Neuronal stem cell (in vitro differentiated cells): Measurements from ENCODE around the gene GABRB1.
"Not testable (repeated sequence)": the region's sequence is repeated elsewhere in the genome, so short reads cannot be mapped to it uniquely, and the experiment has no call there.

Experiments used
- DNase-seq: peaks from one replicate; pipeline ENCODE4 v3.0.0-alpha.2; 2013; ENCODE audit warnings: low spot score
- H2AFZ ChIP-seq: one replicate; pipeline ENCODE4 v1.6.1; 2013; ENCODE audit warnings: mild to moderate bottlenecking, low read length, inconsistent platforms
- H2AK5ac ChIP-seq: 2 replicates; pipeline ENCODE4 v1.6.1; 2013; ENCODE audit warnings: low read depth, mild to moderate bottlenecking, inconsistent platforms, low read length, moderate library complexity, mixed read lengths
- H2BK120ac ChIP-seq: 2 replicates; pipeline ENCODE4 v1.6.1; 2013; ENCODE audit warnings: low read depth, mild to moderate bottlenecking, inconsistent platforms, low read length, moderate library complexity, mixed read lengths
- H2BK12ac ChIP-seq: one replicate; pipeline ENCODE4 v1.6.1; 2013; ENCODE audit warnings: low read length, inconsistent platforms
- H2BK15ac ChIP-seq: 2 replicates; pipeline ENCODE4 v1.6.1; 2013; ENCODE audit warnings: mild to moderate bottlenecking, low read length, inconsistent platforms, mixed read lengths
- H2BK5ac ChIP-seq: one replicate; pipeline ENCODE4 v1.6.1; 2013; ENCODE audit warnings: inconsistent platforms, mild to moderate bottlenecking, low read length, moderate library complexity
- H3K14ac ChIP-seq: one replicate; pipeline ENCODE4 v1.6.1; 2013; ENCODE audit warnings: low read length, inconsistent platforms
- H3K18ac ChIP-seq: 2 replicates; pipeline ENCODE4 v1.6.1; 2013; ENCODE audit warnings: low read length, inconsistent platforms
- H3K23ac ChIP-seq: 2 replicates; pipeline ENCODE4 v1.6.1; 2013; ENCODE audit warnings: low read depth, mild to moderate bottlenecking, mixed read lengths, low read length, inconsistent platforms; ENCODE audit not compliant: poor library complexity
- H3K27ac ChIP-seq: replicated peaks from 3 replicates; pipeline ENCODE4 v1.5.1; 2013; ENCODE audit warnings: low read length, inconsistent platforms
- H3K27me3 ChIP-seq, 3 experiments: 2 replicates each; pipeline ENCODE4 v1.6.1; 2013; ENCODE audit warnings: low read length in 3 of 3, mild to moderate bottlenecking in 2 of 3, inconsistent platforms in 1 of 3, low read depth in 1 of 3, mixed read lengths in 1 of 3, moderate library complexity in 1 of 3; ENCODE audit not compliant: control insufficient read depth in 3 of 3, insufficient read depth in 3 of 3
- H3K36me3 ChIP-seq, 2 donors: replicated peaks in 1 of 2; 2 replicates each; pipeline ENCODE4 v1.6.1; 2013; ENCODE audit warnings: low read length in 2 of 2; ENCODE audit not compliant: control insufficient read depth in 2 of 2, insufficient read depth in 2 of 2
- H3K4ac ChIP-seq: 2 replicates; pipeline ENCODE4 v1.6.1; 2013; ENCODE audit warnings: inconsistent platforms, mild to moderate bottlenecking, low read length, moderate library complexity
- H3K4me1 ChIP-seq, 2 donors: 1 replicate in 1 of 2; 2 replicates in 1 of 2; pipeline ENCODE4 v1.6.1; 2013; ENCODE audit warnings: low read length in 2 of 2, low read depth in 1 of 2; ENCODE audit not compliant: control insufficient read depth in 2 of 2, insufficient read depth in 1 of 2
- H3K4me2 ChIP-seq: one replicate; pipeline ENCODE4 v1.6.1; 2013; ENCODE audit warnings: mild to moderate bottlenecking, low read length, inconsistent platforms; ENCODE audit not compliant: insufficient read depth, poor library complexity, severe bottlenecking
- H3K4me3 ChIP-seq, 2 donors: 2 replicates each; pipeline ENCODE4 v1.5.1; 2013; ENCODE audit warnings: low read length in 2 of 2, mild to moderate bottlenecking in 2 of 2, inconsistent platforms in 1 of 2, moderate library complexity in 1 of 2
- H3K79me1 ChIP-seq: one replicate; pipeline ENCODE4 v1.6.1; 2013; ENCODE audit warnings: low read depth, mild to moderate bottlenecking, inconsistent platforms, low read length, moderate library complexity
- H3K9ac ChIP-seq: one replicate; pipeline ENCODE4 v1.6.1; 2013; ENCODE audit warnings: mild to moderate bottlenecking, low read depth, low read length, inconsistent platforms; ENCODE audit not compliant: poor library complexity
- H3K9me3 ChIP-seq, 2 donors: replicated peaks in 1 of 2; 2 replicates each; pipeline versions ENCODE3 to v1.6.1; 2013; ENCODE audit warnings: low read length in 2 of 2, mild to moderate bottlenecking in 2 of 2, inconsistent platforms in 1 of 2, low read depth in 1 of 2, mixed read lengths in 1 of 2, moderate library complexity in 1 of 2; ENCODE audit not compliant: control insufficient read depth in 2 of 2, insufficient read depth in 1 of 2
- H4K8ac ChIP-seq: one replicate; pipeline ENCODE4 v1.6.1; 2013; ENCODE audit warnings: low read depth, mild to moderate bottlenecking, inconsistent platforms, low read length, moderate library complexity
- H4K91ac ChIP-seq: one replicate; pipeline ENCODE4 v1.6.1; 2013; ENCODE audit warnings: low read length, low read depth, mild to moderate bottlenecking, inconsistent platforms; ENCODE audit not compliant: poor library complexity
- WGBS, 2 donors: extraction: QIAGEN DNeasy Blood & Tissue Kit; methylation state at CpG; one replicate each; pipeline ENCODE4 v1.1.7; 2013; ENCODE audit warnings: missing lambda C conversion rate in 2 of 2, mixed read lengths in 1 of 2; ENCODE audit not compliant: insufficient read length in 2 of 2, insufficient replicate concordance in 1 of 2; ENCODE audit errors: extremely low coverage in 2 of 2; 5-methylcytosine and 5-hydroxymethylcytosine counted together

The GABRB1 gene

GRCh38 chr4:47289805-47290204 is 258.4 kb downstream of the GABRB1 start:
- Histone ChIP-seq H2BK12ac (no peak overlapping the region), H3K27ac (no peak overlapping the region), H2AFZ (no peak overlapping the region), H2BK5ac (no peak overlapping the region), H2AK5ac (no peak overlapping the region), H2BK120ac (no peak overlapping the region), H3K14ac (no peak overlapping the region), H4K91ac (no peak overlapping the region), H3K27me3 (no peaks in the 10 kb centered on the region), H3K18ac (no peak overlapping the region), H3K4me3 (no peak overlapping the region), H3K9me3 (no peaks in the 10 kb centered on the region), H3K4me2 (no peak overlapping the region), H2BK15ac (no peak overlapping the region), H3K36me3 (no peaks in the 10 kb centered on the region), H4K8ac (no peak overlapping the region), H3K4ac (no peak overlapping the region), H3K9ac (no peak overlapping the region), H3K79me1 (no peaks in the 10 kb centered on the region), H3K23ac (no peak overlapping the region), H3K4me1 (no peaks in the 10 kb centered on the region)
- DNase-seq, result no peak

GRCh38 chr4:47290873-47291272 is 259.5 kb downstream of the GABRB1 start:
- not testable (repeated sequence) for H2BK12ac ChIP-seq, H3K14ac ChIP-seq, H3K27me3 ChIP-seq, H3K23ac ChIP-seq, DNase-seq, H2BK5ac ChIP-seq, H2BK120ac ChIP-seq, H3K18ac ChIP-seq, H4K8ac ChIP-seq, H2AFZ ChIP-seq, H3K4ac ChIP-seq, H3K4me3 ChIP-seq, H3K27ac ChIP-seq, H3K79me1 ChIP-seq, H4K91ac ChIP-seq, H3K4me2 ChIP-seq, H3K4me1 ChIP-seq, H3K36me3 ChIP-seq, H2BK15ac ChIP-seq, H3K9me3 ChIP-seq, H3K9ac ChIP-seq, H2AK5ac ChIP-seq
- no CpG with 5 or more reads among the region's 4 CpGs for WGBS, 2 donors

GRCh38 chr4:47309165-47309564 is 277.8 kb downstream of the GABRB1 start:
- Histone ChIP-seq H3K23ac (no peak overlapping the region), H2AFZ (no peak overlapping the region), H3K4me2 (no peak overlapping the region), H3K4me1 (no peaks in the 10 kb centered on the region), H2BK120ac (no peak overlapping the region), H3K79me1 (no peaks in the 10 kb centered on the region), H2BK15ac (no peak overlapping the region), H4K91ac (no peak overlapping the region), H3K27ac (no peak overlapping the region), H3K27me3 (no peaks in the 10 kb centered on the region), H3K14ac (no peak overlapping the region), H2AK5ac (no peak overlapping the region), H3K9ac (no peak overlapping the region), H3K36me3 (no peaks in the 10 kb centered on the region), H3K9me3 (no peaks in the 10 kb centered on the region), H2BK5ac (no peak overlapping the region), H3K4me3 (no peak overlapping the region), H4K8ac (no peak overlapping the region), H2BK12ac (no peak overlapping the region), H3K4ac (no peak overlapping the region), H3K18ac (no peak overlapping the region)
- DNase-seq, result no peak

GRCh38 chr4:47312170-47312569 is 280.8 kb downstream of the GABRB1 start:
- no peak overlapping the region for H2AK5ac ChIP-seq
- no peak overlapping the region for H3K4me2 ChIP-seq
- no peaks in the 10 kb centered on the region for H3K9me3 ChIP-seq
- no peaks in the 10 kb centered on the region for H3K36me3 ChIP-seq
- no peak overlapping the region for H2BK5ac ChIP-seq
- no peak overlapping the region for H3K9ac ChIP-seq
- H3K4me3 ChIP-seq, result no peak overlapping the region
- H3K27me3 ChIP-seq, result no peaks in the 10 kb centered on the region
- H3K14ac ChIP-seq, result no peak overlapping the region
- H3K79me1 ChIP-seq, result no peaks in the 10 kb centered on the region
- no peak overlapping the region for H3K23ac ChIP-seq
- no peak overlapping the region for H3K27ac ChIP-seq
- H2BK12ac ChIP-seq, result no peak overlapping the region
- no CpG with 5 or more reads among the region's 2 CpGs for WGBS, 2 donors
- H4K91ac ChIP-seq, result no peak overlapping the region
- DNase-seq, result no peak
- H2BK15ac ChIP-seq, result no peak overlapping the region
- no peak overlapping the region for H4K8ac ChIP-seq
- H3K18ac ChIP-seq, result no peak overlapping the region
- no peak overlapping the region for H2AFZ ChIP-seq
- H3K4me1 ChIP-seq, result no peaks in the 10 kb centered on the region
- H3K4ac ChIP-seq, result no peak overlapping the region
- H2BK120ac ChIP-seq, result no peak overlapping the region
